Astrocyte (in vitro differentiated cells and primary cell): ENCODE results near the gene STC2. TPM values are rescaled to one million over a fixed set of nuclear protein-coding genes. Genes with fewer than 3 reads are reported as not detected.

Experiments used
- DNase-seq: peaks from one replicate; pipeline ENCODE4 v3.0.0-alpha.2; 2010; ENCODE audit warnings: low read depth
- FAIRE-seq: peaks from 2 replicates; lab custom pipeline; 2011; peaks lifted over from hg19 to GRCh38; lab: Jason Lieb, UNC
- H2AFZ ChIP-seq: 2 replicates; pipeline ENCODE4 v1.6.0; 2012; ENCODE audit warnings: low read depth, low read length, inconsistent platforms
- H3K27ac ChIP-seq: 2 replicates; pipeline ENCODE4 v1.5.1; 2011; ENCODE audit warnings: low read depth, low read length, inconsistent platforms
- H3K27me3 ChIP-seq: 2 replicates; pipeline ENCODE4 v1.6.0; 2011; ENCODE audit warnings: low read length, inconsistent platforms; ENCODE audit not compliant: insufficient read depth
- H3K36me3 ChIP-seq: 2 replicates; pipeline ENCODE4 v1.5.1; 2011; ENCODE audit warnings: low read length, inconsistent platforms; ENCODE audit not compliant: insufficient read depth
- H3K4me1 ChIP-seq: 2 replicates; pipeline ENCODE4 v1.5.1; 2011; ENCODE audit warnings: low read length, inconsistent platforms; ENCODE audit not compliant: insufficient read depth
- H3K4me2 ChIP-seq: 2 replicates; pipeline ENCODE4 v1.6.0; 2012; ENCODE audit warnings: low read length, inconsistent platforms
- H3K4me3 ChIP-seq: 2 replicates; pipeline ENCODE4 v1.5.1; 2011; ENCODE audit warnings: low read depth, mild to moderate bottlenecking, low read length, inconsistent platforms; ENCODE audit not compliant: insufficient read depth
- H3K79me2 ChIP-seq: 2 replicates; pipeline ENCODE4 v1.6.0; 2012; ENCODE audit warnings: mild to moderate bottlenecking, low read length, inconsistent platforms; ENCODE audit not compliant: insufficient read depth
- H3K9ac ChIP-seq: 2 replicates; pipeline ENCODE4 v1.6.0; 2012; ENCODE audit warnings: mild to moderate bottlenecking, low read length, inconsistent platforms
- H3K9me3 ChIP-seq: 2 replicates; pipeline ENCODE4 v1.5.1; 2012; ENCODE audit warnings: low read depth, mild to moderate bottlenecking, low read length, inconsistent platforms; ENCODE audit not compliant: insufficient read depth
- H4K20me1 ChIP-seq: 2 replicates; pipeline ENCODE4 v1.6.0; 2012; ENCODE audit warnings: low read length, inconsistent platforms; ENCODE audit not compliant: insufficient read depth
- H3K27ac Mint-ChIP-seq: one replicate; pipeline ENCODE4 v1.8.0; 2021; ENCODE audit warnings: mild to moderate bottlenecking, mixed read lengths; ENCODE audit not compliant: unreplicated experiment
- H3K27me3 Mint-ChIP-seq: one replicate; pipeline ENCODE4 v1.8.0; 2021; ENCODE audit warnings: low read depth, mixed read lengths; ENCODE audit not compliant: unreplicated experiment
- H3K36me3 Mint-ChIP-seq: one replicate; pipeline ENCODE4 v1.8.0; 2021; ENCODE audit warnings: low read depth, mixed read lengths; ENCODE audit not compliant: unreplicated experiment
- H3K4me1 Mint-ChIP-seq: one replicate; pipeline ENCODE4 v1.8.0; 2021; ENCODE audit warnings: low read depth, mixed read lengths; ENCODE audit not compliant: unreplicated experiment
- H3K4me3 Mint-ChIP-seq: one replicate; pipeline ENCODE4 v1.8.0; 2021; ENCODE audit warnings: mild to moderate bottlenecking, moderate library complexity, mixed read lengths; ENCODE audit not compliant: unreplicated experiment
- H3K9me3 Mint-ChIP-seq: one replicate; pipeline ENCODE4 v1.8.0; 2021; ENCODE audit warnings: mild to moderate bottlenecking, mixed read lengths; ENCODE audit not compliant: unreplicated experiment
- CTCF ChIP-seq: IDR thresholded peaks from 2 replicates; pipeline ENCODE4 v1.5.1; 2011; ENCODE audit warnings: low read depth, mild to moderate bottlenecking, inconsistent platforms, low read length, moderate library complexity; ENCODE audit not compliant: insufficient read depth
- EZH2 ChIP-seq: IDR thresholded peaks from 2 replicates; pipeline ENCODE4 v1.6.1; 2012; ENCODE audit warnings: mild to moderate bottlenecking, low read length, inconsistent platforms; ENCODE audit not compliant: insufficient read depth
- total RNA-seq: library from RNA; stranded (reverse); gene quantifications from 2 replicates; pipeline ENCODE4 v1.2.1, GENCODE V29; 2021

The STC2 gene
- total RNA-seq, 1 donor from 2014 or later, result 206 TPM

- Histone ChIP-seq H3K36me3 (peaks cover 5% of the 10 kb centered on the region), H3K9ac (no peak overlapping the region), H4K20me1 (no peaks in the 10 kb centered on the region), H3K27me3 (no peaks in the 10 kb centered on the region), H2AFZ (no peak overlapping the region), H3K27ac (no peak overlapping the region), H3K4me2 (no peak overlapping the region), H3K4me3 (no peak overlapping the region), H3K79me2 (no peaks in the 10 kb centered on the region), H3K9me3 (peaks cover 6% of the 10 kb centered on the region), H3K4me1 (peaks cover 30% of the 10 kb centered on the region)
- no peak for TF ChIP-seq EZH2
- no peak for TF ChIP-seq CTCF
- Mint-ChIP-seq H3K27me3 (peaks cover 8% of the 10 kb centered on the region), H3K27ac (no peak overlapping the region), H3K9me3 (peaks cover 8% of the 10 kb centered on the region), H3K36me3 (peaks cover 20% of the 10 kb centered on the region), H3K4me3 (no peak overlapping the region), H3K4me1 (peaks cover 24% of the 10 kb centered on the region)
- DNase-seq (no peak), FAIRE-seq (no peak)
Observed at GRCh38 chr5:173311818-173312585, 16.2 kb downstream of the STC2 start.

GRCh38 chr5:173310861-173311785 lies 17.1 kb downstream of the STC2 start:
- no peaks in the 10 kb centered on the region for H3K27me3 ChIP-seq
- no peaks in the 10 kb centered on the region for H3K36me3 ChIP-seq
- DNase-seq, result no peak
- peak overlapping the region; percentile 25 for H3K4me2 ChIP-seq
- H3K27ac ChIP-seq, result no peak overlapping the region
- no peaks in the 10 kb centered on the region for H4K20me1 ChIP-seq
- no peak for FAIRE-seq
- no peak for TF ChIP-seq CTCF
- TF ChIP-seq EZH2, result no peak
- H2AFZ ChIP-seq, result peak overlapping the region; percentile 46
- Mint-ChIP-seq H3K4me3 (no peak overlapping the region), H3K27me3 (peaks cover 8% of the 10 kb centered on the region), H3K36me3 (peaks cover 12% of the 10 kb centered on the region), H3K9me3 (peaks cover 8% of the 10 kb centered on the region), H3K4me1 (peaks cover 18% of the 10 kb centered on the region), H3K27ac (peak overlapping the region; percentile 36)
- no peak overlapping the region for H3K4me3 ChIP-seq
- H3K79me2 ChIP-seq, result no peaks in the 10 kb centered on the region
- H3K9me3 ChIP-seq, result peaks cover 6% of the 10 kb centered on the region
- H3K9ac ChIP-seq, result peak overlapping the region; percentile 28
- H3K4me1 ChIP-seq, result peaks cover 21% of the 10 kb centered on the region
